Nucleus accumbens (tissue), 56 donors: ENCODE measurements around the gene SEL1L3.
A peak's percentile ranks its signal among the peaks of the same experiment; 100 is the strongest.

ENCODE experiments used
- DNase-seq, 56 donors: peaks; one replicate each; lab custom pipeline; 2025; lab: John Stamatoyannopoulos, UW

SEL1L3 gene

DNA sequence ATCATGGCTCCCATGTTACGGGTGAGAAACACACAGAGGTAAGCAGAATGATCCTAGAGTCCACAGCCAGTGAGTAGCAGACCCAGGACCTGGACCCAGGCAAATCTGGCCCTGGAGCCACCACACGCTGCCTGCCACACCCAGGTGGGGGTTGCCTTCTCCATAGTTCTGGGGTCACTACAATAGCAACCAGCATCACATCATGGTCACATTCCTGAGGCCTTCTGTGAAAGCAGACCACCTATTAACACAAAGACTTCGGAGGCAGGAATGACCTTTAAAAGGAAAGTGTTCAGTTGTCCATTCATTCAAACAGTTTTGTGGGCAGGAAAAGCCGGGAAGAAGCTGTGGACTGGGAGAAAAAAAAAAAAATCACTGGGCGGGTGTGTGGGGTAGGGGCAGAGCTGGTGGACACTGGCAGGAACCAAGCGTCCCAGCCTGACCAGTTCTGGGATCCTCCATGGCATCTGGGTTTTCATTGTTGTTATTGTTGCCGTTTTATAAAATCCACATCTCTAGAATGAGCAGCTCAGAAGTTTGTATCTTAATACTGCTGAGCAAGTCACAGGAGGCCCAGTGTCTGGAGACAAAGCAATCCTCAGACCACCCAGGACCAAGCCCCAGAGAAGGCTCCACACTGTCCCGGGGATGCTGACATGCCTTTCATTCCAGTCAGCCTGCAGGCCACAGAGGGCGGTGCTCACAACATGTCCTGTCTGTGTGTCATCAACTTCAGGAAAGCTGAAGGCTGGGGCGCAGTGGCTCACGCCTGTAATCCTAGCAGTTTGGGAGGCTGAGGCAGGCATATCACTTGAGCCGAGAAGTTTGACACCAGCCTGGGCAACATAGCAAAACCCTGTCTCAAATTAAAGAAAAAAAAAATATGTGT, 67.0 kb downstream of the SEL1L3 start:
- no peak for DNase-seq

DNA sequence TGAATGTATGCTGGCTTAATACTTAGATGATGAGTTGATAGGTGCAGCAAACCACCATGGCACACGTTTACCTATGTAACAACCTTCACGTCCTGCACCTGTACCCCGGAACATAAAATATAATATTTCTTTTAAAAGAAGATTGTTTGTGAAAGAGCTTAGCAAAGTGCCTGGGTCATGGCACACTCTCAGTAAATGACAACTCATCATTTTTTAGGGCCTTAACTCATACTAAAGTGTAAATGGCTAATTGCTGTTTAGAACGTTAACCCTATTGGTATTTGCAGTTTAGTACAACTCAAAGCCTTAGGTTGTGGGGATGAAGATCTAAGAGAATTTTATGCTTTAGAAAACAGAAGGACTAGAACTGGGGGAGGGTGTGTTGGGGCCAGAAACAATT, 67.7 kb downstream of the SEL1L3 start:
- no peak for DNase-seq

DNA sequence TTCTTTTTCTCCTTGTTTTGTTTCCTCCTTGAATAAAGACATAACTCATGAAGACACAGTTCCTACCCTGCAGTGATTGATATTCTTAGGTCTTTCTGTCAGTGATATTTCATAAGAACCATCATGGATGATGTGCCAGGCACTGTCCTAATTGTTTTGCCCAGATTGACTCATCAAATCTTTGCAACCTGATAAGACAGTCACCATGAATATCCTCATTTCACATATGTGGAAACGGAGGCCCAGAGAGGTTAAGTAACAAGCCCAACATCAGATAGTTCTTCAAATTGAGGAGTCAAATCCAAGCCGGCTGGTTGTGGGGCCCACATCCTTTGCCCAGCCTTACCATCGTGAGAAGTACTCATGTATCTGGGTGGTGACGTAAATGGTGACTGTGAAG, 69.9 kb downstream of the SEL1L3 start:
- DNase-seq: no peak

DNA sequence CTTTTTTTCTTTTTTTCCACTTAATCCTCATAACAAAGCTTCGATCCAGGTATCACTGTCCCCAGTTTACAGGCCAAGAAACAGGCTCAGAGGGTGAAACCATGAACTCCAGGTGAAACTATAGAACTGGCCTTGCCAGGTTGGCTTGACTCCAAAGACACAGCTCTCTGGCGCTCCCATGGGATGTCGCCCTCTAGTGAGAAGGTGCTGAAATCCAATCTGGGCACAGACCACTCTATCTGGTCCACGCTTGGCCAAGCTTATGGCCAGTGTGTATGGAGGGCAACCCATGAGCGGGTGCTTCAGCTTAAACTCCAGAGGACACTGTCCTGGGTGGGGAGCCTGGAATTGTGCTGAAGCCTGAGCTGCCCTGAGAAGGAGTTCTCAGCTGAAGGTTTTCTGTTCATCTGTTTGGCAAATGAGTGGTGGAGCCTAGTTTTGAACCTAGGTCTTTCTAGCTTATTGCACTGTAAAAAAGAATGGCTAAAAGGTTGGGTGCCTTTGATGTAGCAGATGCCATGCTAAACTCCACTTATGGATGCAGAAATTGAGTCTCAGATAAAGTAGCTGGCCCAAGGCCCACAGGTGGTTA, 70.5 kb downstream of the SEL1L3 start:
- DNase-seq: no peak

DNA sequence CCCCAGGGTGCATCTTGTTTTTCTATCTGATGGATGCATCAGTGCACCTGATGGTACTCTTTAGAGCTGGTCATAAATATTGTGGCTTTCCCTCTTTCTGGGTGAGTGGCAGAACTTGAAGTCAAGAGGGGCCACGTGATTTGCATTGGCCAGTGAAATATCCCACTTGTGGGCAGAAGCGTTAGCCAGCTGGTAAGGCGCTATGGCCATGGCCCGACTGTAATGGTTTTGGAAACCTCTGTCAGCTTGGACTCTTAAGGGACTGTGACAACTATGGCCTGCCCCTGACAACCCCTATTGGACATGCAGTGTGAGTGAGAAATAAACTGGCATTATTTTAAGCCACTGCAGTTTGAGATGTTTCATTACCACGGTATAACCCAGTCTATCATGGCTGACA, 72.8 kb downstream of the SEL1L3 start:
- no peak for DNase-seq

DNA sequence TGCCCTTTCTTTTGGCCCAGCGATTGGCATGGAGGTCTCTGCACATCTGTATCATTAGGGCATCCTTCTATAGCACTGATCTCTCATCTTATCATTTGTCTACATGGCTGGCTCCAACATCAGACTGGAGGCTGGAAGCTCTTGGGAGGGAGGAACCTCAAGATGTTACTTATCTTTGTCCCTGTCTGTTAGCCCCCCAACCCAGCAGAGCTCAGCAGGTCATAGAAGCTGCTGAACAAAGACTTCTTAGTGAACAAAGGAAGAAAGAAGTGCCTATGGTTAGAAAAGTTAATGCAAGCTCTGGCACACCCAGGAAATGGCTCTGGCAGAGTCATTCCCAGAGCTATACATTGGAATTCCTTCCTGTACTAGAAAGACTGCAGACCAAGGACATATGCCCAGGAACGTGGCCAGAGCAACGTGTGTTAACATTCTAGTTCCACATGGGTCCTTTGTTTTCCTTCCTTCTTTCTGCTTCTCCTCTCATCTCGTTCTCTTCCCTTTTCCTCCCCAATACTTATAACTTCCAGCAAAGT, 74.0 kb downstream of the SEL1L3 start:
- DNase-seq: no peak

DNA sequence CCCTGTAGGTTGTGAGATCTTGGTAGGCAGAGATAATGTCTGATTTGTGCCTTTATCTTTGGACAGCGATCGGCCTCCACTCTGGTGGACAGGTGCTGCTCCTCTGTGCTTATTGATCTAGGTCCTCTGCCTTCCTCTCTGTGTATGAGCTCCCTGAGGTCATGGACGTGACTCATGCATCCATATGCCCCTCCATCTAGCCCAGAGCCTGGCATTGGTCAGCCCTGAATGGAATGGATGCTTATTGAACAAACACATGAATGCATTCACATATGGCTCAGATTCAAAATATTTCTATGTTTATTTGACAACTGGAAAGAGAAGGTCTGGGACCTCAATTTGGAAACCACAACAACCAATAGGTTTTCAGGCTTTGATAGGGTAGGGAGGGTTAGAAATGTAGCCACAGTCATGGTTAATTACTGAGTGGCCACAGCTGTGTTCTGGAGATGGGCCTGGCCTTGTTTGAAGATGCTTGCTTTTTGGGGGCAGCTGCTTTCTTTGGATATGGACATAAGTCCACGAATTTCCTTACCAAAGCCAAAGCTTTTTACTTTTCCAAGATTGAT, 76.2 kb downstream of the SEL1L3 start:
- no peak for DNase-seq

DNA sequence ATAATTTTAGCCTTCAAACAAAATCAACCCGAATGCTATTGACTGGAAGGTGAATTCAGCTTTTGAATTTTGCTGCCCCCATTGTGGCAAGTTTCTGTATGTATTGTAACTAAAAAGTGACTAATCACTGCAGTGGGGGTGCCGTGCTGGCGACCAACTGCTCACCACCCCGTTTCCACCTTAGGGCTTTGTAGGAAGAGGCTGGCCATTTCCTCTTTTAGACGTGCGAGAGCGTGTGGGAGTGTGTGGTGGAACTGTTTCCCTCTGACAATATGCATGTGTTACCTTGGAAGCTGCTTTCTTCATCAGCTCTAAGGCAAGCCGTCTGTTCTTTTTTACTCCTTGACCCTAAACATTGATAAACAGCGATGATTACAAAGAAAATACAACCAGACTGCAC, 78.8 kb downstream of the SEL1L3 start:
- DNase-seq: no peak

DNA sequence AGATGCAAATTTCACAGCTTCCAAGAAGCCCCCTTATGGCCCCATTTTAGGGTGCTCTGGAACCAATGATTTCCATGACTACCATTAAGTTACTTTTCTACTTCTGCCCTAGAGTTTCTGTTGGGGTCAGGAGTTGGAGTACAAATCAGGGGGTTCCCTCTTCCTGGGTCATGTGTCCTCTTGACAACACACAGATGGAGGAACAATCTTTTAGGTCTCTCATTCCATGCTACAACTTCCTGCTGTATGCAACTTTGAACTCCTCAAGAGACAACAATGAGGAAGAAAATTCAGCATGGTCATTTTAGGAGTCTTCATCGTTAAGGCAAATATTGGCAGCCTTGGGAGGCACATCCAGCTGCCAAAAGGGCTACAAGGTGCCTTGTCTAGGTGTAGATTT, 79.7 kb downstream of the SEL1L3 start:
- DNase-seq: no peak

DNA sequence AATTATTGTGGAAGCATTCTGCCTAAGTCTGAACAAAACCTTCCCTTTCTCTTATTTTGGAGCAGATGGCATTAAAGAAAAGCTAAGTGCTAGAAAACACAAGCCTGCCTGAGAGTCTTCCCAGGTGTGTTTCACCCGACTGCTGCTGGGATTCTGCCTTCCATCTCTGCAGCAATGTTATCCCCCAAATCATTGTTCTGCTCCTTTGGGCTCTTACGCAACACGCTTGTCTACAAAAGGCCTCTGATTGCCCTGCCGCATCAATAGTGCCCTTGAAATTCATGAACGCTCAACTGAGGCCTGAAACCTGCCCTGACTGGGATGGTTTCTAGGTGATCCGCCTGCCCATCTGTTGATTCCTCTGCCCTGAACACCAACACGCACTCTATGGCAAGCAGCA, 80.3 kb downstream of the SEL1L3 start:
- DNase-seq: no peak

DNA sequence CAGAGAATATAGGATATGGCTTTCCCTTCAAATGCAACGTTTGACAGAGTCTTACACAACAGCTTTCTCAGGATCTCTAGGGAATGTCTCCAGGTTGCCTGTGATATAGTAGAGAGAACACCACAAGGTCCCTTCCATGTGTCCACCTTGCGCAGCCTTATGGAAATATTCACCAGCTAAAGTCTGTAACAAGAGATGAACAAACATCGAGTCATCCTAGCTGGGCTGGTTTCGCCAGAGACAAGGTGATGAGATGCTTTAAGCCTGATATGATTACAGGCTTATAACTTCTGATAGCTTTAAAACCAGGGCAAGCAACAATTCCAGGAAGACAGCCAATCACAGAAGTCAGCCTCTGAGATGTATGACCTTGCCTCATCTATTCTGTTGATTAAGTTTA, 83.8 kb downstream of the SEL1L3 start:
- DNase-seq: no peak

DNA sequence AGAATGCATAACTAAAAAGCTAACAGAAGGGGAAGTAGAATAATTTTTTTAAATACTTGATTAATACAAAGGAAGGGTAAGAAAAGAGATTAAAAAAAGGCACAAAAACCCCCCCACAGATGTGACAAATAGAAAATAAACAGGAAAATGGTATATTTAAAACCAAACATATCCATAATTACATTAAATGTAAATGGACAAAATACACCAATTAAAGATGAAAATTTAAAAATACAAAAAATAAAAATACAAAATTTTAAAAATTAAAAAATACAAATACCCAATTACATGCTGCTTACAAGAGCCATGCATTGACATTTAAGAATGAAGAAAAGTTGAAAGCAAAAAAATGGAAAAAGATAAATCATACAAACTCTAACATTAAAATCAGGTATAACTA, 86.0 kb downstream of the SEL1L3 start:
- DNase-seq: no peak

DNA sequence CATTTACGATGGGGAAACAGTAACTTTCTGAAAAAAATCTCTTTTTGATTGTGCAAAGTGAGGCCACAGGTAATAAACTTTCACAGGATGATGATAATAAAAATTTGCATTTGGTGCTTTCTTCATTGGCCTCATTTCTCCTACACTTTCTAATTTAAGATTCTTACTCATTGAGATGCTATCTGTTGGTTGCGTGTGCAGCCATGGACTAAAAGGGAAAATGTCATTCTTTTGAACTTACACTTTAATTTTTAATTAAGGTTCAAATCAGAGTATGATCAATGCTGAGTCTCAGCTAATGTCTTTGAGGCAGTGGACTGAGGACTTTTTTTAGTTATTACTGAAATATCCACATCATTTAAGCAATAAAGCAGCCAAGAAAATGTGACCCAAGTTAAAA, 87.6 kb downstream of the SEL1L3 start:
- DNase-seq: no peak

DNA sequence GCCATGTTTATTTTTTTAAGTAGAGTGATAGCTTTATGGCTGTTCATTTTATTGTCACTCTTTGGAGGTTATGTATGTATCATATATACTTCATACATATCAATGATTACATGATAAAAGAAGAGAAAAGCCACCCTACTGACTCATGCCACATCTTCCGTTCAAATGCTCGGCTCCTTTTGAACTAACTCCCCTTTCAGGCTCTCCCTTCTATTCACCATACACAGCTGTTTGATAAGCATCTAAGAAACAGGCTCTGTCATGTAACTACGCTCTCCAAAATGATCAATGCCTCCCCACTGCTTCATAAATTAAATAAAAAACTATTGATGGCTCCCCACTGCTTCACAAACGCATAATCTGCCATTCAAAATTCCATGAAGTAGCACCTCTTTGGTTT, 89.4 kb downstream of the SEL1L3 start:
- DNase-seq: no peak

DNA sequence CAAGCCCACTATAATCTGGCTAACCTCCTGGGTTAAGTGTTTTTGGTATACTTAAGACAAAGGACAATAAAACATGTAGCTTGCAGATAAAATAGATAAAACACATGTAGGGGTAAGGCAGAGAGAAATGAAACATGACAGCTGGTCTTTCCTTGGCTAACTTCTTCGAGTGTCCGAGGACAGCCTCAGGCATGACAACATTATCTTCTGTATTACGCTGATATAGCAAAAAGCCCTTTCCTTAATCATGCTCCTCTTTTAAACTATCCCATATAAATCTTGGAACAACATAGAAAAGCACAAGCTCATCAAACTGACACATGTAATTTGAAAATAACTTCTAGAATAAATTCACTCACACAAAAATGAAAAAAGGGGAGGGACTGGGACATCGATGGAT, 91.1 kb downstream of the SEL1L3 start:
- DNase-seq: no peak

DNA sequence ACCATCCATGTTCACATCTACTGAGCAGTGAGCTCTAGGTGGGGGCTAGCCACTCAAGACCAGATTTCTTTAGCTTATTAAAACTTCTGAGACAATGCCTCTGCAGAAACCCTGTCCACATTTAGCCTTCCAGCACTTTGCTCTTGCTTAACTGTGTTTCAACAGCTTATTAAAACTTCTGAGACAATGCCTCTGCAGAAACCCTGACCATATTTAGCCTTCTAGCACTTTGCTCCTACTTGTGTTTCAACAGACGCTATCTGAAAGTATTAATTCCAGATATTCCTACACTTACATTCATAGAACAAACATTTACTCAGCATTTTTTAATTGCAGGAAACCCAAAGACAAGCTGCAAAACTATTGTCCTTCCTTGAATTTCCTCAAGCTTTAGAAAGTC, 91.9 kb downstream of the SEL1L3 start:
- DNase-seq: no peak

DNA sequence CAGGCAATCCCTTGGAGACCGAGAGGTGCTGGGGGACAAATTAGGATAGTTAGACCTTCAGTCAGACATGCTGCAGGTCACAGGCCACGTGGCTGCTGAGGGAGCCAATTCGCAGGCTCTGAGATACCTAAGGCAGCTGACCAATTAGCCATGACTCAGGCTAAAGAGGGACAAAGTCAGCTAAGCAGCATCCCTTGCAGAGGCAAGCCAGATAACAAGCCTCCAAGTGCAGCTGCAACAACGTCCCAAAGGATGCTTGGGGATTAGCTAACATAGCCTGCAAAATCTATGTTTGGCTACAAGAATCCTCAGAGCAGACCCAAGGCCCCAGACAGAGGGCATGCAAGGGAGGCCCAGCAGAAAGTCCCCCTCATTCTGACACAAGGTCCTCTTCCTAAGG, 93.5 kb downstream of the SEL1L3 start:
- peak in 4 of 56 donors; percentile 0 to 21 (median 6) for DNase-seq

DNA sequence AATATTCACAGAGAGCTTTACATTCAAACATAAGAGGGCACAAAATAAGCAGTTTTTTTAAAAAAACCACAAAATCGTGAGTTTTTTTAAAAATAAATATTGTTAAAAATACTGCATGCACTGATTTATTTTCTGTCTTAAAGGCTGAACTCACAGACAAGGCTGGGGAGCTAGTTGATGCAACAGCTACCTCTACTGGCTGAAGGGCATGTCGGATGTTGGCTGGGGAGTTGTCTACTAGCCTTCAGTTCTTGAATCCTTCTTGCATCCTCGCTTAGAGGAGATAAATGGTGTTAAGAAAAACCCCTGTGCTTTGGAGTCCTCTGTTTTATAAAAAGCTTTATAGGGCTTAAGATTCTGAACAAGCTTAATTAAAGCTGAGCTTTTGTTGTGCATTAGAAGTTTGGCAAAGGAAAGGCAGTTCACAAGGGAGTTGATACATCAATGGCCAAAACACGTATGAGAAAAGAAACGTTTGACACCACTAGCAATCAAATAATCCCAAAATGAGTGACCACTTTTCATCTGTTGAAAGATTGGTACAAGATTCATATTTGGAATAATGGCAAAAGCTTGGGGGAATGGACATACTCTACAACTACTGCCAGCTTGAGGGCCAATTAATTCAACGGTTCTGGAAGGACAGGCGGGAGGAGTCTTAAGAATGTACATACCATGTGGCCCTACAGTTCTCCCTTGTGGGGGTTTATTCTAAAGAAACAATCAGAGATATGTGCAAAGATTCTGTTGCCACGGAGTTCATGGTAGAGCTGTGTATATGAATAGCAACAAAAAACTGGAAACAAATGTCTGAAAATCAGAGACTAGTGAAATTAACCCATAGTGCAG, 94.7 kb downstream of the SEL1L3 start:
- peak in 46 of 56 donors; percentile 1 to 77 (median 28) for DNase-seq

DNA sequence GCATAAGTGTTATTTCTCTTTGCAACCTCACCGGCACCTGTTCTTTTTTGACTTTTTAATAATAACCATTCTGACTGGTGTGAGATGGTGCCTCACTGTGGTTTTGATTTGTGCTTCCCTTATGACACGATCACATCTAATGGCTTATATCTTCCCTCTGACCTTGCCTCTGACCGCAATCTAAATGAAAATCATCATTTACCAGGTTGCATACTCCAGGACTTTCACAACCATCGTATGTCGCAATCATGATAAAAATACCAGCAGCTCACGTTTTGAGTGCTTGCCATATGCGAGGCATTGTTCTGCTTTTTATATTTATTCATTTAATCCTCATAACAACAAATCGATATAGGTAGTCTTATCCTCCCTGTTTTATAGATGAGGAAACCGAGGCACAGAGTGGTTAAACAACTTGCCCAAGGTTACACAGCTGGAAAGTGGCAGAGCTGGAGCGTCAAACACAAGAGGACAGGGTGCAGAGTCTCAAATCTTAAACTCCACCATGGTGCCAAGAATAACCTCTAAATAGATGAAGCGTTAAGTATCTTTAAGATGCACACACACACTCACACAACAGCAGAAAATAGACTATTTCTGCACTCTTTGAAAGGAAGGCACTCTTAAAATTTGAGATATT, 102.2 kb downstream of the SEL1L3 start:
- DNase-seq: no peak

DNA sequence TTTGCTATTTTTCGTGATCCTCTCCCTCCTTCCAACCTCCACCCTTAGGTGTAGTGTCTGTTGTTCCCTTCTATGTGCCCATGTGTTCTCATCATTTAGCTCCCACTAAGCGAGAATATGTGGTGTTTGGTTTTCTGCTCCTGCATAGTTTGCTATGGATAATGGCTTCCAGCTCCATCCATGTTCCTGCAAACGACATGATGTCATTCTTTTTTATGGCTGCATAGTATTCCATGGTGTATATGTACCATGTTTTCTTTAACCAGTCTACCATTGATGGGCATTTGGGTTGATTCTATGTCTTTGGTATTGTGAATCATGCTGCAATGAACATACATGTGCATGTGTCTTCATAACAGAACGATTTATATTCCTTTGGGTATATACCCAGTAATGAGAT, 102.7 kb downstream of the SEL1L3 start:
- no peak for DNase-seq
